HL-60 (cell line): ENCODE data around the gene ST6GAL1.
"Not testable (repeated sequence)": the region's sequence is repeated elsewhere in the genome, so short reads cannot be mapped to it uniquely, and the experiment has no call there.

Experiments used
- DNase-seq, 2 experiments: peaks; one replicate each; pipeline ENCODE4 v3.0.0-alpha.2; 2010 to 2020; ENCODE audit warnings: low read depth in 1 of 2, low spot score in 1 of 2
- H3K27ac ChIP-seq: fragments of 250-450 bp; sonication (Bioruptor Pico); replicated peaks from 2 replicates; pipeline ENCODE4 v1.5.1; 2020; ENCODE audit warnings: mild to moderate bottlenecking, moderate library complexity
- H3K27me3 ChIP-seq: fragments of 250-450 bp; sonication (Bioruptor Pico); 2 replicates; pipeline ENCODE4 v1.5.1; 2021; ENCODE audit warnings: mild to moderate bottlenecking, moderate library complexity; ENCODE audit not compliant: insufficient read depth, poor library complexity, severe bottlenecking
- H3K4me3 ChIP-seq: replicated peaks from 2 replicates; pipeline ENCODE4 v1.5.1; 2011; ENCODE audit warnings: mild to moderate bottlenecking, control low read depth, low read length; ENCODE audit not compliant: insufficient read depth
- CTCF ChIP-seq: IDR thresholded peaks from one replicate; pipeline ENCODE4 v1.5.1; 2011; ENCODE audit warnings: low read length, control low read depth, inconsistent platforms; ENCODE audit not compliant: insufficient read depth
- GABPA ChIP-seq: IDR thresholded peaks from 2 replicates; pipeline ENCODE4 v1.6.1; 2012; ENCODE audit warnings: low read depth
- POLR2AphosphoS5 ChIP-seq: IDR thresholded peaks from 2 replicates; pipeline ENCODE4 v1.6.1; 2012; ENCODE audit warnings: low read depth
- REST ChIP-seq: IDR thresholded peaks from 2 replicates; pipeline ENCODE4 v1.6.1; 2012; ENCODE audit warnings: low read depth; ENCODE audit not compliant: insufficient replicate concordance
- SPI1 ChIP-seq: IDR thresholded peaks from 2 replicates; pipeline ENCODE4 v1.6.1; 2012; ENCODE audit warnings: low read depth, mild to moderate bottlenecking, borderline replicate concordance

Gene ST6GAL1

GRCh38 chr3:186990277-186990676 lies 60.0 kb downstream of the ST6GAL1 start:
- Histone ChIP-seq H3K27me3 (no peaks in the 10 kb centered on the region), H3K27ac (no peak overlapping the region), H3K4me3 (no peak overlapping the region)
- TF ChIP-seq SPI1, result no peak
- TF ChIP-seq CTCF, result no peak
- no peak for TF ChIP-seq REST
- TF ChIP-seq POLR2AphosphoS5, result no peak
- TF ChIP-seq GABPA, result no peak
- no peak for DNase-seq

- Histone ChIP-seq H3K27ac (no peak overlapping the region), H3K27me3 (no peaks in the 10 kb centered on the region), H3K4me3 (no peak overlapping the region)
- no peak for TF ChIP-seq POLR2AphosphoS5
- TF ChIP-seq GABPA, result no peak
- TF ChIP-seq REST, result no peak
- TF ChIP-seq CTCF, result no peak
- TF ChIP-seq SPI1, result no peak
- DNase-seq, result no peak
These were observed 60.6 kb downstream of the ST6GAL1 start for GRCh38 chr3:186990878-186991308.

GRCh38 chr3:186991470-186991869 lies 61.1 kb downstream of the ST6GAL1 start:
- no peak for DNase-seq
- Histone ChIP-seq H3K27ac (no peak overlapping the region), H3K4me3 (no peak overlapping the region), H3K27me3 (no peaks in the 10 kb centered on the region)
- TF ChIP-seq GABPA (no peak), CTCF (no peak), POLR2AphosphoS5 (no peak), SPI1 (no peak), REST (no peak)

GRCh38 chr3:186992096-186992495 lies 61.8 kb downstream of the ST6GAL1 start:
- H3K27ac ChIP-seq, H3K4me3 ChIP-seq, H3K27me3 ChIP-seq: not testable (repeated sequence)
- DNase-seq, result peak in 1 of 2 experiments; percentile 67
